H7 (cell line): Measurements from ENCODE around the gene DYRK2. TPM values are rescaled to one million over a fixed set of nuclear protein-coding genes. Genes with fewer than 3 reads are reported as not detected.
"Not testable (repeated sequence)": the region's sequence is repeated elsewhere in the genome, so short reads cannot be mapped to it uniquely, and the experiment has no call there.

Experiments
- DNase-seq: peaks from one replicate; pipeline ENCODE4 v3.0.0; 2012
- H3K27me3 ChIP-seq: 2 replicates; pipeline ENCODE4 v1.6.0; 2011; ENCODE audit warnings: mild to moderate bottlenecking, low read length; ENCODE audit not compliant: control insufficient read depth, insufficient read depth
- H3K36me3 ChIP-seq: replicated peaks from 2 replicates; pipeline ENCODE4 v1.5.1; 2011; ENCODE audit warnings: low read length; ENCODE audit not compliant: control insufficient read depth, insufficient read depth
- H3K4me3 ChIP-seq: 2 replicates; pipeline ENCODE4 v1.5.1; 2011; ENCODE audit warnings: low read depth, mild to moderate bottlenecking, control low read depth, low read length, moderate library complexity; ENCODE audit not compliant: insufficient read depth
- total RNA-seq: library from RNA; depleted of rRNA; stranded (reverse); fragments of >200 nt; shearing (Covaris generic); gene quantifications from 2 replicates; pipeline ENCODE4 v1.2.3, GENCODE V29; 2014

DYRK2 gene
- total RNA-seq, 1 experiment from 2014 or later = 32.3 TPM

- DNase-seq = no peak
- Histone ChIP-seq H3K27me3 (no peaks in the 10 kb centered on the region), H3K4me3 (no peak overlapping the region), H3K36me3 (no peaks in the 10 kb centered on the region)
Observed at GRCh38 chr12:67671892-67672291, 23.3 kb downstream of the DYRK2 start.

GRCh38 chr12:67672507-67672906 lies 24.0 kb downstream of the DYRK2 start:
- DNase-seq, H3K27me3 ChIP-seq, H3K36me3 ChIP-seq, H3K4me3 ChIP-seq: not testable (repeated sequence)

- not testable (repeated sequence) for H3K36me3 ChIP-seq, H3K27me3 ChIP-seq, DNase-seq, H3K4me3 ChIP-seq
Observed at GRCh38 chr12:67673509-67673908, 25.0 kb downstream of the DYRK2 start.

GRCh38 chr12:67674417-67674816 lies 25.9 kb downstream of the DYRK2 start:
- Histone ChIP-seq H3K36me3 (no peaks in the 10 kb centered on the region), H3K27me3 (no peaks in the 10 kb centered on the region), H3K4me3 (no peak overlapping the region)
- DNase-seq = no peak

DNA sequence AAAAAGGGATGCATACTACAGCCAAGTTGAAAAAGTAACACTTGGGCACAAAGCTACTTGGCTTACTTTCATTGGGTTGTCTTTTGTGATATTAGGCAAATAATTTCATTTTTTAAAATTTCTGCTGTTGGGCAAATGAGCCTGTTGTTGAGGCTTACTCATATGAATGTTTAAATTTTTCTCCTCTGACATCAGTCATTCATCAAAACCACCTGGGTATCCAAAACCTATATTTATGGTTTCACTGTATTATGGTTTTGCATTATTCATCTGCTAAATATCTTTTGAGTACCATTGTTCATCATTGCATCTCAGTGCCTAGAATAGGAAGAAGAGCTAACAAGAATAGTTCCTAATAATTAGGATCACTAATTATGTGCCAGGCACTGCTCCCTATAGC lies 28.1 kb downstream of the DYRK2 start:
- H3K36me3 ChIP-seq = no peaks in the 10 kb centered on the region
- no peaks in the 10 kb centered on the region for H3K27me3 ChIP-seq
- no peak overlapping the region for H3K4me3 ChIP-seq
- no peak for DNase-seq

DNA sequence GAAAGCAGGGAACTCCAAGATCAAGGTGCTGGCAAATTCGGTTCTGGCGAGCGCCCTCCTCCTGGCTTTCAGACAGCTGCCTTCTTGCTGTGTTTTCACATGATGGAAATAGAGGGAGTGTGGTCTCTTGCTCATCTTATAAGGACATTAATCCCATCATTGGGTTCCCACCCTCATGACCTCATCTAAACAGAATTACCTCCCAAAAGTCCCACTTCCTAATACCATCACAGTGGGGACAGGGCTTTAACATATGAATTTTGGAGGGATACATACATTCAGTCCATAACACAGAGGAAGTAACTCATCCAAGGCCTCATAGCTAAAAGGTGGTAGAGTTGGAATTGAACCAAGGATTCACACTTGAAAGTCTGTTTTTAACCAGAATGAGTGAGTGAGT lies 28.6 kb downstream of the DYRK2 start:
- DNase-seq = no peak
- H3K27me3 ChIP-seq = no peaks in the 10 kb centered on the region
- H3K4me3 ChIP-seq = no peak overlapping the region
- no peaks in the 10 kb centered on the region for H3K36me3 ChIP-seq

GRCh38 chr12:67681105-67681778 lies 32.7 kb downstream of the DYRK2 start:
- Histone ChIP-seq H3K4me3 (no peak overlapping the region), H3K27me3 (no peaks in the 10 kb centered on the region), H3K36me3 (no peaks in the 10 kb centered on the region)
- no peak for DNase-seq

DNA sequence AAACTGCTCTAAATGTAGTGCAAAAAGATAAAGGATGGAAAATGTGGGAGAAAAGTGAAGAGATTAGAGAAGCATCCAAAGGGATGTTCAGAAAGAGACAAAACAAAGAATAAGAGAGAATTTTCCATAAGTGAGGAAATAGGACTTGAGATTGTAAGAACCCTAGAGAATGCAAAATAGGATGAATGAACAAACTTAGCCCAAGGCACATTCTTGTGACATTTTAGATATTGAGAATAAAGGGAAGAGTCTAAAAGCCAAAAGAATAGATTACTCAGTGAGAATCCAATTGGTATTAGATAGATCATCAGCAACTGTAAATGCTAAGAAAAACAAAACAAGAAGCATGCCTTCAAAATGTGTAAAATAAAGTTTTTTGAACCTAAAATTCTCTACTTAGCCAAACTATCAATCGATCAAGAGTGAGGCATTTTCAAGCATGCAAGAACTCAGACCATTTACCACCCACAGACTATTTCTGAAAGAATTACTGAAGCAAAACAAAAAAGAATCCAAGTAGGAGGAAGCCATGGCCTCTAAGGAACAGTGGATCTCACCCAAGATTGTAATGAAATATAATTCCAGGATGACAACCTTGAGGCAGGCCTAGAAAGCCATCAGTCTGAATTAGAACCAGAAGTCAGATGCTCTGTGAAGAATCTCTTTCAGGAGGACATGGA lies 33.5 kb downstream of the DYRK2 start:
- Histone ChIP-seq H3K27me3 (no peaks in the 10 kb centered on the region), H3K36me3 (no peaks in the 10 kb centered on the region), H3K4me3 (no peak overlapping the region)
- DNase-seq = no peak

- H3K36me3 ChIP-seq = no peaks in the 10 kb centered on the region
- no peak overlapping the region for H3K4me3 ChIP-seq
- no peaks in the 10 kb centered on the region for H3K27me3 ChIP-seq
- DNase-seq = no peak
Observed at GRCh38 chr12:67689385-67689784, 40.8 kb downstream of the DYRK2 start.

GRCh38 chr12:67690656-67691055 lies 42.1 kb downstream of the DYRK2 start:
- Histone ChIP-seq H3K36me3 (no peaks in the 10 kb centered on the region), H3K4me3 (no peak overlapping the region), H3K27me3 (no peaks in the 10 kb centered on the region)
- DNase-seq = no peak

- no peaks in the 10 kb centered on the region for H3K27me3 ChIP-seq
- H3K36me3 ChIP-seq = no peaks in the 10 kb centered on the region
- no peak for DNase-seq
- H3K4me3 ChIP-seq = no peak overlapping the region
Observed at GRCh38 chr12:67691220-67691619, 42.7 kb downstream of the DYRK2 start.

- no peak for DNase-seq
- Histone ChIP-seq H3K27me3 (no peaks in the 10 kb centered on the region), H3K36me3 (no peaks in the 10 kb centered on the region), H3K4me3 (no peak overlapping the region)
Observed at GRCh38 chr12:67692135-67692534, 43.6 kb downstream of the DYRK2 start.

- no peak for DNase-seq
- Histone ChIP-seq H3K27me3 (no peaks in the 10 kb centered on the region), H3K4me3 (no peak overlapping the region), H3K36me3 (no peaks in the 10 kb centered on the region)
Observed at GRCh38 chr12:67692966-67693365, 44.4 kb downstream of the DYRK2 start.

DNA sequence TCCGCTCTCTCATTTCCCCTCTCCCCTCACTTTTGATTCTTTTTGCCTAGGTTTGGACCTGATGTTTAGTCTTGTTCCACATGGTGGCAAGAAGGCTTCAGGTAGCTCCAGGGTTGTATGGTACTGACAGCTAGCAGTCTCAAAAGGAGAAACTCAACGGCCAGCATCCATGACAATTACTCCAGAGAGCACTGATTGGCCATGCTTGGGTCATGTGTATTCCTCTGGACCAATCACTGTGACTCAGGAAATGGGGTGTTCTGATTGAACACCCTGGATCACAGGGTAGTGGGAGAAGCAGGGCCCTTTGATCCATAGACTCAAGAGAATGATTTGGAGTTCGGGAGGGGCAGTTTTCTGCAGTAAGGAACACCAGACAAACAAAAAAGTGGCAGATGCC lies 45.3 kb downstream of the DYRK2 start:
- DNase-seq = no peak

DNA sequence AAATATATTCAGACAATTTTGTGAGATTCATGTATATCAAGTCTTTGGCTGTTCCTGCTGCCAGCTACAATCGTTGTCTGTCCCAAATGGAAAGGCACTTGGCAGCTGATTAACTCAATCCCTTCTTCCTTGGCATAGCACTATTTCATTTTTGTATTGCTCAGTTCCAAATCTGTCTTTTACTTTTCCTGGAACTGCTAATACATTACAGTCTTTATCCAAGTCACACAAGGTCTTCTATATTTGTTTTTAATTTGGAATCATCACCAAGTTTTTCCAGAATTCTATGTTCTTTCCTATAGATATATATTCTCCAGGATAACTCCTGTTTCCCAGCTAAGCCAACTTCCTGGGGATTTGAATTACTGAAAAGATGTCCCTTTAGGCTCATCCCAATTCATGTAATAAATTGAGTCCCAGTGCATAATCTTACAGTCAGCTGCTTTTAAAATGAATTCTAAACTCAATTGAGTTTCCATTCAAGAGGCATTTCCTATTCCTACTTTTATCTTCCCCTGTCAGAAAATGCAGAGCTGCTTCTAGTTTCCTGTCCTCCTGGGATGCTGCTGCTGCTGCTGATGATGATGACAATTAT lies 45.9 kb downstream of the DYRK2 start:
- Histone ChIP-seq H3K4me3 (no peak overlapping the region), H3K27me3 (no peaks in the 10 kb centered on the region), H3K36me3 (no peaks in the 10 kb centered on the region)
- no peak for DNase-seq

More for the DNA sequence above, 45.3 kb downstream of the DYRK2 start:
- Histone ChIP-seq H3K36me3 (no peaks in the 10 kb centered on the region), H3K4me3 (no peak overlapping the region), H3K27me3 (no peaks in the 10 kb centered on the region)
